Stimulated activated CD8-positive, alpha-beta memory T cell treated with anti-CD3 and anti-CD28 coated beads, Interleukin-4, amount 100 ng/mL, for 24 hours (primary cell): Measurements from ENCODE around the gene SLC12A8.

Experiments used
- DNase-seq: peaks from one replicate; pipeline ENCODE4 v3.0.0-alpha.2; 2020; ENCODE audit warnings: low read depth

Gene SLC12A8, protein sequence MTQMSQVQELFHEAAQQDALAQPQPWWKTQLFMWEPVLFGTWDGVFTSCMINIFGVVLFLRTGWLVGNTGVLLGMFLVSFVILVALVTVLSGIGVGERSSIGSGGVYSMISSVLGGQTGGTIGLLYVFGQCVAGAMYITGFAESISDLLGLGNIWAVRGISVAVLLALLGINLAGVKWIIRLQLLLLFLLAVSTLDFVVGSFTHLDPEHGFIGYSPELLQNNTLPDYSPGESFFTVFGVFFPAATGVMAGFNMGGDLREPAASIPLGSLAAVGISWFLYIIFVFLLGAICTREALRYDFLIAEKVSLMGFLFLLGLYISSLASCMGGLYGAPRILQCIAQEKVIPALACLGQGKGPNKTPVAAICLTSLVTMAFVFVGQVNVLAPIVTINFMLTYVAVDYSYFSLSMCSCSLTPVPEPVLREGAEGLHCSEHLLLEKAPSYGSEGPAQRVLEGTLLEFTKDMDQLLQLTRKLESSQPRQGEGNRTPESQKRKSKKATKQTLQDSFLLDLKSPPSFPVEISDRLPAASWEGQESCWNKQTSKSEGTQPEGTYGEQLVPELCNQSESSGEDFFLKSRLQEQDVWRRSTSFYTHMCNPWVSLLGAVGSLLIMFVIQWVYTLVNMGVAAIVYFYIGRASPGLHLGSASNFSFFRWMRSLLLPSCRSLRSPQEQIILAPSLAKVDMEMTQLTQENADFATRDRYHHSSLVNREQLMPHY

DNA sequence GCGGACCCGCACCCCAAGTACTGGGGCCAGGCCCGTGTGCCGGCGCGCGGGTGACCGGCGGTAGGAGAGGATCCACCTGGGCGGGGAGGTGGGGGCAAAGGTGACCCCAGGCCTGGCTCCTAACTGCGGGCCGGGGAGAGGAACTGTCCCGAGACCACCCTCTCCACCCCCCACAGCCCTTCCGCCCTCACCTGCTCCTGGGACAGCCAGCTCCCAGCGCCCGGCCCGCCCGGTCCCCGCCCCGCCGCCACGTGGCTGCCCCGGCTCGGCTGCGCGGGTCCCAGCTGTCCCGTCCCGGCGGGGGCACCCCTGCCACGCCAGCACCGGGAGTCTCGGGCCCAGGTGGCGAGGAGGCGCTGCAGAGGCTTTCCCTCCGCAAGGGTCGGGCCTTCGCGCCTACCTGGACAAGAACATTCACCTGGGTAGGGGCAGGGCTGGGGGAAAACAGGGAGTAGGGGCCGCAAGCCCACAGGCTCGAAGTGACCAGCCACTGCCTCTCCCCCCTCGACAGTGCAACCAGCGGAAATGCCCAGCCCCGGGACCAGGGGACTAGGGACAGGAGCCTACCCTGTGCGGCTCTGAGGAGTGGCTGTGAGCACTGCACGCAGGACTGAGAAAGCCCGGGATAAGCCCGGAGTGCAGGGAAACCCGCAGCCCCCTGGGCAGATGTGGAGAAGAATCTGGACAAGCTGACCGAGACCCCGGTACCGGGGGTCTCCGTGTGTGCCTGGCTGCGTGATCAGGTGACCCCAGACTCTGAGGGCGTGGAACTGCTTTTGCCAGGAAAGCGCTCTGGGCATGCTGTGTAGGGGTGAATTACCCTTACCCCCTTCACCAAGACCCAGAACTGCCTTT is at the start of gene SLC12A8:
TSS of gene SLC12A8 (minus strand) at position 240 of the 855 bp plus-strand sequence. CDS start 1,399 bp downstream, outside the sequence.
- DNase-seq = no peak

DNA sequence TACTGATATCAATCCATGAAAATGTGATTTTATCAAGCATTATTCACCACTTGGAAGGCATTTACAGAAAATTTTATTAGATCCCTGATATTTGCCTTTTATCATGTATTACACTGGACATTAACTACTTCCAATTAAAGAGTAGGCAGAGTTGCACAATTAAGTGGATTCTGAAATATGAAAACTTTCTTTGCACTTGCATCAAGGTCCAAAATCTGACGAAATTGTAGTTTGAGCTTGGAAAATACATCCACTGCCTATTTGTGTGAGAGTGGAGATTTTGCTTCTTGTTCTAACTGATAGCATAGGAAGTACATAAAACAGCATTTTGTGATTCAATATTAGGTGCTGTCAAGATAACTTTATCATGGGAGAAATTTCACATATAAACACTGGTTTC is 49.6 kb upstream of the SLC12A8 start:
- no peak for DNase-seq

DNA sequence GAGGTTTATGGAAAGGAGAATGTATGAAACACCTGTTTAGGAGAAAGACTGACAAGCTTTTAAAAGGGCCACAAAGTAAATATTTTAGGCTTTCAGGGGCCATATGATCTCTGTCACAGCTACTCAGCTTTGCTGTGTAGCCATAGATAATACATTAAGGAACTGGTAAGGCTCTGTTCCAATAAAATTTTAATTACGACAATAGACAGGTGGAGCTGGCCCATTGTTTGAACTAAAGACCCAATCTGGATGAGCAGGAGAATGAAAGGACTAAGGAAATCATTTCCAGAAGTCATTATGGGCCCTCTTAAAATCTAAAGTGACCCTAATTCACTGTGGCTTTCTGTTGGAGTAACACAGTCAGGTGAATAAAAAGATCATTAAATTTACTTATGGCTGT is 48.5 kb upstream of the SLC12A8 start:
- DNase-seq = no peak

DNA sequence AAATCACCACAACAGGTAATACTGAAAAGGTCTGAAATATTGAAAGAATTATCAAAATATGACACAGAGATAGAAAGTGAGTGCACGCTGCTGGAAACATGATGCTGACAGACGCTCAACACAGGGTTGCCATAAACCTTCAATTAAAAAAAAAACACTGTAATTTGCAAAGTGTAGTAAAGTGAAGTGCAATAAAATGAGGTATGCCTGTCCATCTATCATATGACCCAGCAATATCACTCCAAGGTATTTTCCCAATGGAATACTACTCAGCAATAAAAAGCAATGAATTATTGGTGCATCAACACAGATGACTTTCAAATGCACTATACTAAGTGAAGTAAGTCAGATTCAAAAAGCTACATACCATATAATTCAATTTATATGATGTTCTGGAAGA is 47.6 kb upstream of the SLC12A8 start:
- DNase-seq = no peak

DNA sequence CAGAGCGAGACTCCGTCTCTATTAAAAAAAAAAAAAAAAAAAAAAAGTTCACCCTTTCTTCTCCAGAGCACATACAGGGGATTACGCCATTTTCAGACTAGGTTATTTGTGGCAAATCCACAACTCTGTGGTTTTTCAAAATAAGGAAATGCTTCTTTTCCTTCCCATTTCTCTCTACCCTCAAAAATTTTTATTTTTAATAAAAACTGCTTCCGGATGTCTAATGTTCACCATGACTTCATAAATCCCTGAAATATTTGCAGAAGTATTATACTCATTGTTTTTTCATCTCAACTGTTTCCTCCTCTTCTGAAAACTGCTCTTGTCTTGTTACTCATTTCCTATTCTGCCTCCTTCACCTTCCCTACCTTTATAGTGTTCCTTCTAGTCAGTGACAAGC is 45.0 kb upstream of the SLC12A8 start:
- no peak for DNase-seq

DNA sequence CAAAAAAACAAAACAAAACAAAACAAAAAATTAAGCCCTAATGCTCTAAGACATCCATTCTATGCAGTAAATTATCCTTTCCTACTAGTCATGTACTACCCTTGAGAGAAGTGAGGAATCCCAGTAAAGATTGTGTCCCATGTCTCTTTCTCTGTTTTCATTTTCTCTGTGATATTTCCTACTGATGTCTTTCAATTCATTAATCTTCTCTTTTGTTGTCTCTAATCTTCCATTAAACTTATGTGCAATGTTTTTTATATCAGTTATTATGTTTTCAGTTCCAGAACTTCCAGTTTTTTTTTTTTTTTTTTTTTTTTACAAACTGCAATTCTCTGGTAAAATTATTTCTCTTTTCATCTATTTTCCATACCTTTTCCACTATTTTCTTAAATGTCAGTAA is 44.1 kb upstream of the SLC12A8 start:
- no peak for DNase-seq

DNA sequence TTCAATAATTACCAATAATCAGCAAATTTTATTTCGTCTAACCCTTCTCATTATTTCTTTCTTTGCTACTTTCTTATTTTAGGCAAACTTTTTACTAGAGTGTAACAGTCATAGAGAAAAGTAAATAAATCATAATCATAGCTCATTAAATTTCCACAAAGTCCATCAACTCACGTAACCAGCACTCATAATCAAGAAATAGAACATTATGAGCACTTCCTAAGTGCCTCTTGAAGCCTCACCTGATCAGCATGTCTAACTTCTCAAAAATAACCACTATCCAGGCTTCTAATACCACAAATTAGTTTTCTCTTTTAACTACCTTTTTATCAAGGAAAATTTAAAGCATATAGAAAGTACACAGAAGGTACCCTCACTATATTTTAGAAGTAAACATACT is 38.4 kb upstream of the SLC12A8 start:
- no peak for DNase-seq

DNA sequence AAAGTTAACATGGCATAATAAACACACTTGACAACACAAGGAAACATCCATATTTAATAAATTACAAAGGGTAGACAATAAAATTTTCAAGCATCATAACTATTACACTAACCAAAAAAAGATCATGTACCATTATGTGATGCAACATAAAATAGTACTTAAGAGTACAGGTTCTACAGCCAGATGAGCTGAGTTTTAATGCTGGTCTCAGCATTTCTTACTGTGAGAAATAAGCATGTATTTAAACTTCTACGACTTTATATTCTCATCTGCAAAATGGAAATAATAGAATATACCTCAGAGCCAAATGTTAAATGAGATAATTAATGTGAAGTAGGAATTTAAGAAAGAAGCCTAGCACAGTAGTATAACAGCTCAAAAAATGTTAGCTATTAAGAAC is 33.7 kb upstream of the SLC12A8 start:
- DNase-seq = no peak

DNA sequence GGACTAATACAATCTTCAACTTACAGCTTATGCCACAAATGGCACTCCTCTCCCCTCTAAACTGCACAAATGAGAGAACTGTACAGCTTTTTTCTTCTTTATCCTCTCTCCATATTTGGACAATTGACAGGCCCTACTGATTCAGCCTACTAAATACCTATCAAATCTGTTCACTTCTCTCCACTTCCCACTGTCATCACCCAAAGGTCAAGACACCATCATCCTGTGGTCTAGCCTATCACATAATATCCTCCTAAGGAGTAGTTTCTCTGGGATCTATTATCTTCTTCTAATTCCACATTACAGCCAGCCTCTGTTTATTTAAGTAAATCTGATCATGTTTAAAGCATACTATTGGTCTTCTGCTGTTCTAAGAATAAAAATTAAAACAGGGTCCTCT is 33.0 kb upstream of the SLC12A8 start:
- no peak for DNase-seq

DNA sequence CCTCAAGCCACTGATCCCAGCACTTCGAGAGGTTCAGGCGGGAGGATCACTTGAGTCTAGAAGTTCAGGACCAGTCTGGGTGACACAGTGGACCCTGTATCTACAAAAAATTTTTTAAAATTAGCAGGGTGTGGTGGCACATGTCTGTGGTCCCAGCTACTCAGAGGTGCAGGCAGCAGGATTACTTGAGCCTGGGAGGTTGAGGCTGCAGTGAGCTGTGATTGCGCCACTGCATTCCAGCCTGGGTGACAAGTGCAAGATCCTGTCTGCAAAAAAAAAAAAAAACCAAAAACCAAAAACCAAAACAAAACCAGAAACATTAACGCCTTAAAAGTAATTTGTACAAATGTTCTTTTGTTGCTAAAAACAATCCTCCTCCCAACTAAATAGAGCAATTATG is 27.9 kb upstream of the SLC12A8 start:
- no peak for DNase-seq

DNA sequence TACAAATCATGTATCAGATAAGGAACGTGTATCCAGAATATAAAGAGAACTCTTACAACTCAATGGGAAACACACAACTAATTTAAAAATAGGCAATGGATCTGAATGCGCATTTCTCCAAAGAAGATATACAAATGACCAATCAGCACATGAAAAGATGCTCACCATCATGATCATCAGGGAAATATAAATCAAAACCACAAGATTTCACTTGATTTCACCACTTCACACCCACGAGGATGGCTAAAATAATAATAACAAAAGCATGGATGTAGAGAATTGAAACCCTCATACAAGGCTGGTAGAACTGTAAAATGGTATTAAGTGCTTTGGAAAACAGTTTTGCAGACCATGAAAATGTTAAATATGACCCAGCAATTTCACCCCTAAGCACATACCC is 26.7 kb upstream of the SLC12A8 start:
- DNase-seq = no peak

DNA sequence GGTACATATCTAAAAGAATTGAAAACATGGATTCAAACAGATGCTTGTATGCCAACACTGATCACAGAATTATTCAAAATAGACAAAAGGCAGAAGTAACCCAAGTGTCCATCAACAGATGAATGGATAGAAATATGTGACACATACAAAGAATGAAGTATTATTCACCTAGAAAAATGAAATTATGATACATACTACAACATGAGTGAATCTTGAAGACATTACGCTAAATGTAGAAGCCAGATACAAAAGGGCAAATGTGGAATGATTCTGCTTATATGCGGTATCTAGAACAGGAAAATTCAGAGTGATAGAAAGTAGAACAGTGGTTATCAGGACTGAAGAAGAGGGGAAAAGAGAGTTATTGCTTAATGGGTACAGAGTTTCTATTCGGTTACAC is 26.2 kb upstream of the SLC12A8 start:
- no peak for DNase-seq

DNA sequence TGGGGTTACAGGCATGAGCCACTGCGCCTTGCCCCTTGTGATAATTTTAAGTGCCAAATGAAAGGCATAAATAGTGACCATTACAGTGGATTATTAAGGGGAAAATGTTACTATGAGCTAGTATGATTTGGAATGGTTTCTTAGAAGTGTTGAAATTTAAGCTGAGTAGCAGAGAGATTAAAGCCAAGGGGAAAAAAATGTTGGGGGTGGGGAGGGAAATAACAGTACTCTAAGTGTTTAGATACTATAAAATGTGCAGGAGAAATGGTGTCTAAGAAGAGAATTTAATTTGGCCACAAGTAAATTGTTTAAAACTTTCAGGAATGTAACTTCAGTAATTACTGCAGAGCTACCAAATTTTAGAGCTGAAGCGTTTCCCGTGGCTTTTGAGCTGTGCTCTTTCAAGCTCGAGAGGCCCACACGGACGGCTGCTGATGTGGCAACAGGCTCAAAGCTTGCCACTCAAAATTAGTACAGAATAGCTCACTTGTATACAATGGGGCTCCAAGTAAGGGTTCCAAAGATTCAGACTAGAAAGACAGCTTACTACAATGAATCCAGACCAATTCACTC is 23.9 kb upstream of the SLC12A8 start:
- no peak for DNase-seq

DNA sequence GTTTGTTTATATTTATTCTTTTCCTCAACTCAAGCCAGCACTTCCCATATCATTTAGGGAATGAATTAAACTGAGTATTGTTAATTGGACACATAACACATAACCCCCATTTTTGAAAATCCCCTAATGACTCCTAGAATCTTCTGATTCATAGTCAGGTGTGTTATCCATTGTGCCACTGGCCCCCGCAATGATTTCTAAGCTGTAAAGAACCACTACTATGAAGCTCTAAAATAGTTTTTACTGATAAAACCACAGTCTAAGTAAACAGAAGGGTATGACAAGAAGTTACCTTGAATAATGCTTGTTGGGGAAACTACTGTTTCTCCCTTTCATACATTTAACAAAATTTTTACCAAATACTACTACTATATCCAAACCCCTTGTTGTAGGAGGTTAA is 22.3 kb upstream of the SLC12A8 start:
- DNase-seq = no peak

DNA sequence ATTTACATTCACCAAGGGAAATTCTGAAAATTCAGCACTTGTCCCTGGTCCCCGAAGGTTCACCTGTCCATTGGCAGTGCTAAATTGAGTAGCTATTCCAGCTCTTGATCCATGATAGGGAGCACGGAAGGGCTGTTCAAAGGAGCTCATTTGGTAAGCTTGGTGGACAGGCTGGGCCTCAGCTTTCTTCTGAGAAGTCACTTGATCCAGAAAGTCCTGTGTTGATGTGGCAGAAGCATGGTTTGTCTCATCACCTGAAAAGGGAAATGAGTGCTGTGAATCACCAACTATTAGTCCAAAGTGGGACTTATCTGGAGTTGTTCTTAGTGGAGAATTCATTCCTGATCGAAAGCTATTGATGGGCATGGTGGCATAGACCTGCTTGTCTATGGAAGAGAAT is 19.9 kb upstream of the SLC12A8 start:
- no peak for DNase-seq

DNA sequence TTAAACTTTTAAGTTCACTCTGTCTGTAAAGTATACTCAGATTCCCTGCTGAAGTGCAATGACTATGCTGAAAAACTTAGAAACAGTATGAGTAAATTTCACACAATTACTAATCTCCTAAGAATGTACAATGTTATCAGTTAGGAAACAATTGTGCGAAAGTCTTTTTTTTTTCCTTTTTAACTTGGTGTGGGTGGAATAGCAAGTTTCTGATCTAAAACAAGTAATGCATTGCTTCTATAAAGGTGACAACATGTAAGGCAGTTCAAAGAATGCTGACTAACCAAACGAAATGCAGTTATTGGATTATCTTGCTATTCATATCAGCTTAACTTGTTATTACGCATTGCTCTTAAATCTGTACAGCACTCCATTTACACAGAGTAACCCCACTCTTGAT is 19.3 kb upstream of the SLC12A8 start:
- DNase-seq = no peak

DNA sequence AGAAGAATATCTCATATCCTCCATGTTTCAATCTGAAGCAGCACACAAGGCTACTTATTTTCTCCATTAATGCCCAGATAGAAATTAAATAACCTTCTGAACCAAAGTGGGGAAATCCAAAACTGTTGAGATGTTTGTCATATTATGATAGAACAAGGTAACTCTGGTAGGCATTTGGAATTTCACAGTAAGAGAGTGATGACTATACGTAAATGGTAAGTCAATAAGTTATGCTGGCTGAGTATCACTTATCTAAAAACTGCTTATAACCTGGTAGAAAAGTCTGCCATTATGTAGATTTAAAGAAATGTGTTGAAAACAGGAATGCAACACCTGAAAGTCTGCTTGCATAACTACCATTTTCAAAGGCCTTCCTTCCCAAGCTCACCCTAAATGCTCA is 17.2 kb upstream of the SLC12A8 start:
- no peak for DNase-seq

DNA sequence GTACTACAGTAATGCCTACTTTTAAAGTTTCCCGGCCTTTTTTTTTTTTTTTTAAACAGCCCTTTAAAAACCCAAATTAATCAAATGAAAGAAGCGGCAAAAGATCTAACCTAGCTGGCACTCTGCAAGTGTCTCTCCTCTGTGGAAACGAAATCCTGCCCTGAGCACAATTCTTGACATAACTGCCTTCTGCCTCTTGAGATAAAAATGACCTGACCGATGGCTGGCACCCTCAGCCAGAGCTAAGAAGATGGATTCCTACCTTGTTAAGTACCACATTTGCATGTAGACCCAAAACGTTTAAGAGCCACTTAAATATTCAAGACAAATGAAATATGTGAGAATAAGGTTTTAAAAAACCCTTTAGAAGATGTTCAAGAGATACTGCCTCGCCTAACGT is 16.6 kb upstream of the SLC12A8 start:
- no peak for DNase-seq

DNA sequence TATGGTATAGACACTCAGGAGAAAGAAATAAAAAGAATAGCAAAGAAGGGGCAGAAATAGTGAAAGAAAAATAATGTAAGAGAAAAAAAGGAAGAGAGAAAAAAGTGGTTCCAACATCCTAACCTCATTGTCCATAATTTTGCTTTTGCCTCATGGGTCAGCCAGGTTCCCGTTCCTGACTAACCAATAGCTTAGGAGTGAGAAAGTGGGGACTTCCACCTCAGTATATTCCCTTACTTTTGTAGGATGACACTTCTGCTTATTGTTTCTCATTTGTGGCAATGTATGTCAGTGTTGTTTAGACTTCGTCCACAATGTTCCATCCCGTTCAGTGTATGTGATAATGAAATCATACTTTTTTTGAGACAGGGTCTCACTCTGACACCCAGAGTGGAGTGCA is 9.3 kb upstream of the SLC12A8 start:
- DNase-seq = no peak

DNA sequence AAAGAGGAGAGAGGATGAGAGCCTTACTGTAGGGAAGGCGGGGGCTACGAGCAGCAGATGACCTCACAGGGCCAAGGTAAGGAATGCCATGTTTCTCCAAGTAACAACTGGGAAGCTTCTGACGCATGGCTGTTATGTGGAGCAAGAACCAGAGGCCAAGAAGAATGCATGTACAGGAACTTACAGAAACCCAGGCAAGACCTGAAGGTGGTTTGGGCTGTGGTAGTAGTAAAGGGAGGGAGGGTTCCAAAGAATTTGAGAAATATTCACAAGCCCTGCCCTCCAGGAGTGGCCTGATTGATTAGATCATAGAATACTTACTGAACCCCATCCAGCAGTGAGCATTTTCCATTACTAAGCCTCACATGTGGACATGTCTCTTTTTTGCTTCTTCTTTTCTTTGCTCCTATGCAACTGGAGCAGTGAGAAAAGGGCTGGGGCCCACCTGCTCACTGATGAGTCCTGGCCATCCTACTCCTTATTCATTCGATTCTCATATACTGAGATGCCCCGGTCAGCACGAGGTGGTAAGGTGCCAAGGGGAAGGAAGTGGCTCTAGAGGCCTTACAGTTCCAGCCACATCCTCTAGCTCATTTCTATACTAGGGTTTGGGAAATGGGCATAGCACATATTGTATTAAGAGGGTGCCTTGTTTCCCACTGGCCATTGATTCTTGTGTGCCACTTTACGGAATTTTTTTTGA is 8.3 kb upstream of the SLC12A8 start:
- DNase-seq = no peak

DNA sequence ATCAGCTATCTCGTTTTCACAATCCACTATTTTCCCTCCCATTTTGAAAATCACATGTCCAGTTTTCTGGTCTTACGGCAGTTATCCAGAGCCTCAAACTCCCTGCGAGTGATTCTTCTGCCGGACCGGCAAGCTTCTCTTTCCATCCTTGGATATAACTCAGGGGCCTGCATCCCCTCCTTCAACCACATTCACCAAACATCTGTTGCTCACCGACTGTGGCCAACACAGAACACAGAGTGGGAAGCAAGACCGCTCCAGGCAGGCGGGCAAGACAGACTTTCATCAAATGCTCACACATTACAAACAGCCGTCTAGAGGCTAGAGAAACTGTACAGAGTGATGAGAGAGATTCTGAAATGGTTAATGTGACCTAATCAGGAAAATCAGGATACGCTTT is 7.6 kb upstream of the SLC12A8 start:
- DNase-seq = no peak

DNA sequence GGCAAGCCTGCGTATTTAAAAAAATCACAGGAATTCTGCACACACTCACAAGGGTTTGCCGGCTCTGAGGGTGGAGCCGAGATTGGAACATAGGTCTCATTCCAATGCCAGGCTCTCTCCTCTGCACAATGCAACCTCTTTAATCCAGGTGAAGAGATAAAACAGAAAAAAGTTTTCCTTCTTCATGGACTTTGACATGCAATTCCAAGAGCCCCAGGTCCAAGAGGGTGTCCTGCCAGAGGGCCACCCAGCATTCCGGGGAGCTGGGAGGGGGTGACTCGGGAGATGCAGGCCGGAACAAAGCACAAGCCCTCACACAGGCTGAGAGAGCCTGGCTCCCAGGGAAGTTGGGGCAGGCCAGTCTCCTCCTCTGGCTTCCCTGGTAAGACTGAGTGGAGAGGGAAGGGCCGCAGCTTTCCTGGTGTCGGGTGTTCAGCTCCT is 6.7 kb upstream of the SLC12A8 start:
- no peak for DNase-seq
